Measurements from ENCODE around the gene TMEM108.

TMEM108 gene

DNA sequence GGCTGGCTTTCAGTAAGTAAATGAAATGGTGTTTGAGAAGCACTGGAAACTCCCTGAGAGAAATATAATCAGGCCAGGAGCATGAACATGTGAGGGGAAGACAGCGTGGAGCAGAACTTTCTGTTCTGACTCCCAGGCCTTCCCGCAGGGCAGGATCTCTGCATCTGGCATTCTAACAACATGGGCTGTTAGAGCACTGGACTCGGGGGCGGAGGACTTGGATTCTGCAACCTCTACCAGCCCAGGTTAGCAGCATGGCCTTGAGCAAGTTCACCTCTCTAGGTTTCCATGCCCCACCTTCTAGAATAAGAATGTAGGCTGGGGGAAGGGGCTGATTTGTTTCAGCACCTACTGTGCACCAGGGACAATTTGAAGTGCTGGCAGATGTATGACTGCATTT lies 349.1 kb downstream of the TMEM108 start:
- peaks cover 6 to 7% of the 10 kb centered on the region in 2 donors for H3K4me1 Mint-ChIP-seq
- H3K27me3 Mint-ChIP-seq: peaks cover 9 to 23% of the 10 kb centered on the region in 2 donors
- H3K27ac Mint-ChIP-seq: no peak overlapping the region
- ATAC-seq (replicated peaks): no peak
- H3K4me3 Mint-ChIP-seq: no peak overlapping the region
- no peak for DNase-seq
- H3K36me3 Mint-ChIP-seq: no peaks in the 10 kb centered on the region
- peaks cover 0 to 1% of the 10 kb centered on the region in 2 donors for H3K9me3 Mint-ChIP-seq

DNA sequence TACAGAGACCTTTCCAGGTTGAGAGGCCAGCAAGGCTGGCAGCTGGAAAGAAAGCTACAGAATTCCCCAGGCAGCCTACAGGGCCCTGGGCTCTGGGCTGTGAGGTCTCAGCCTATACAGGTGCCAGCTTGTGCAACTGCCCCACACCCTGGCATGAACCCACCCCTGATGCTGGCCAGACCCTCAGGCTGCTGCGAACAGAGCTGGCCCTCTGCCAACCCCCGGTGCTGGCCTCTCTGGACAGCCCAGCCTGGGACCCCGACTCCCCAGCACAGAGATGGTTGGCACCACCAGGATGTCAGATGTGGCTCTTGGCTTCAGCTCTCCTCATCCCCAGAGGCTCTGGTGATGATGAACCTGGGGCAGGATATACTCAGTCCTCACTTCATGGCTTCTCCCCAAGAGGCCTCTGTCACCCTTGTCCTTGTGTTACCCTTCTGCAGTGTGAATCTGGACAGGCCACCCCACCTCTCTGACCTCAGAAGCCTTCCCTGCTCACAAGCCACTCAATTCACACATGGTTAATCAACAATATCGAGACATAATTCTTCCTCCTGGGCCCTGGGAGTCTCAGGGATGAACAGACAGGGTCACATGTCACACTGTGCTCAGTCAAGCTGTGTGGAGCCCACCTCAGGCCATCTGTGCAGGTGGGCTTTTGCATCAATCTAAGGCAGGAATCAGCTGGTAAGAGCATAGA lies 350.7 kb downstream of the TMEM108 start:
- Mint-ChIP-seq H3K27ac (peak overlapping the region; percentile 39), H3K36me3 (no peaks in the 10 kb centered on the region), H3K27me3 (peaks cover 8 to 21% of the 10 kb centered on the region in 2 donors), H3K4me3 (no peak overlapping the region), H3K9me3 (peaks cover 0 to 3% of the 10 kb centered on the region in 2 donors), H3K4me1 (peaks cover 6 to 7% of the 10 kb centered on the region in 2 donors)
- DNase-seq: no peak
- no peak for ATAC-seq (replicated peaks)

DNA sequence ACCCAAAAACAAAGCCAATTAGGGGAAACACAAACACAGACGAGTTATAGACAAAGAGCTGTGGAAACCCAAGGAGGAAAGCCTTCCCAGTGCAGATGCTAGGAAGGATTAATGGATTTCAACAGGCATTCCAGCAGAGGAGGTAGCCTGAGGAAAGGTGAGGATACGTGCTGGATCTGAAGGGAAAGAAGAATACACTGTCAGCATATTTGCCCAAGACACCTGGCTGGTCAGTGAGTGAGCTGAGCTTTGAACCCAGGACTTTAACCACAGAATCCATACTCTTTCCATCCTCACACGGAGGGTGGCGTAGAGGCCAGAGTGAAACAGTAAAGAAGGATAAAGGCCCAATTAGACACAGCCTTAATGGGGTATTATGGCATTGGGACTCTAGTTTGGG lies 352.5 kb downstream of the TMEM108 start:
- DNase-seq (no peak), ATAC-seq (replicated peaks) (no peak)
- peaks cover 3 to 10% of the 10 kb centered on the region in 2 donors for H3K27me3 Mint-ChIP-seq
- peaks cover 4 to 8% of the 10 kb centered on the region in 2 donors for H3K4me1 Mint-ChIP-seq
- peaks cover 4 to 6% of the 10 kb centered on the region in 2 donors for H3K9me3 Mint-ChIP-seq
- H3K4me3 Mint-ChIP-seq: no peak overlapping the region
- H3K27ac Mint-ChIP-seq: no peak overlapping the region
- H3K36me3 Mint-ChIP-seq: peaks cover 0 to 3% of the 10 kb centered on the region in 2 donors

DNA sequence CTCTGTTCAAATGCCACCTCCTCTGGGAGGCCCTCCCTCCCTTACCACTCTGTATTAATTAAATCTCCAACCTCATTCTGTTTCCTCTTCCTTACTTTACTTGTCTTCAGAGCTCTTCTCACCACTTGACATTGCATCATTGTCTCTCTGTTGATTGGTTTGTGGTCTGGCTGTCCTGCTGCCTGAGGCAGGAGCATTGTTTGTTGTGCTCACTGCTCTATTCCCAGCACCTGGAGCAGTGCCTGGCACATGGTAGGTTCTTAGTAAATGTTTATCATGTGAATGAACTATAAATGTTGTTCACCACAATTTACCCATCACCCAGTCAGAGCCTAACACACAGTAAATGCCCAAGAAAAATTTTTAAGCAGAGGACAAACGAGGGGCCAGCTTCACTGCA lies 355.0 kb downstream of the TMEM108 start:
- no peak overlapping the region for H3K4me3 Mint-ChIP-seq
- DNase-seq: no peak

DNA sequence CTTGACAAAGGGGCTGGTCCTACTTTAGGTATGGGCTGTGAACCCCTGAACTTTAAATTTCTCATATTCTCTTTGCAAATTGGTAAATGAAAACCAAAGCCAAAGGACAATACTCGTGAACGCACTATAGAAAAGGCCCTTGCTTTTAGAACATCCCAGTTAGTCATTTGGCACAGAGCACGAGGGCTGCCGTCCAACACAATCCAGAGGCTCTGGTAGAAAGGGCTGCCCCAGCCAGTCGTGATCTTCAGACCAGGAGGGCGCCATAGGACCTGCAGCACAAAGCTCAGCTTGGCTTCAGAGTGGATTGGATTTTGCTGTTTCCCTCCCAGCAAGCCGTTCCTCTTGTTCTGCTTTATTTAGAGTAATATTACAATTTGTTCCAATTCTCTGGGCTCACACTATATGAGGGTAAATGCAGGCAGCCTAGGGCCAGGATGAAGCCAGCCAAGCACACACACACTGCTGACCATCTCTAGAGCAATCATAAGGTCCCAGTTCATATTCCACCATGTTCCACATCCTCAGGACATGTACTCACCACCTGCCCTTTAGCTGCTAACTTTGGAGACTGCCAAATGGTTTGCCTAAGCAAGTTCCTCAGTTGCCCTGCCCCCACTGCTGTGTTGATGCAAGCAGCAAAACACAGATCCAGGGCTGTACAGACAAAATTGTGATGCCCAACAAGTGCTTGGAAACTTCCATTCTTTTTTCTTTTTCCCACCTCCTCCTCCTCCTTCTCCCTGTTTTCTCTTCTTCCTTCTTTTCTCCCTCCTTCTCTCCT lies 355.7 kb downstream of the TMEM108 start:
- H3K9me3 Mint-ChIP-seq: peaks cover 4 to 5% of the 10 kb centered on the region in 2 donors
- no peak overlapping the region for H3K4me3 Mint-ChIP-seq
- no peak overlapping the region for H3K27ac Mint-ChIP-seq
- peaks cover 5 to 10% of the 10 kb centered on the region in 2 donors for H3K27me3 Mint-ChIP-seq
- DNase-seq (no peak), ATAC-seq (replicated peaks) (no peak)
- peaks cover 2 to 5% of the 10 kb centered on the region in 2 donors for H3K4me1 Mint-ChIP-seq
- H3K36me3 Mint-ChIP-seq: peaks cover 0 to 3% of the 10 kb centered on the region in 2 donors

More for the DNA sequence above, 355.0 kb downstream of the TMEM108 start:
- peaks cover 0 to 3% of the 10 kb centered on the region in 2 donors for H3K36me3 Mint-ChIP-seq
- no peak for ATAC-seq (replicated peaks)
- H3K9me3 Mint-ChIP-seq: peaks cover 4 to 5% of the 10 kb centered on the region in 2 donors
- peaks cover 3 to 9% of the 10 kb centered on the region in 2 donors for H3K27me3 Mint-ChIP-seq
- H3K27ac Mint-ChIP-seq: no peak overlapping the region
- H3K4me1 Mint-ChIP-seq: peaks cover 2 to 5% of the 10 kb centered on the region in 2 donors

DNA sequence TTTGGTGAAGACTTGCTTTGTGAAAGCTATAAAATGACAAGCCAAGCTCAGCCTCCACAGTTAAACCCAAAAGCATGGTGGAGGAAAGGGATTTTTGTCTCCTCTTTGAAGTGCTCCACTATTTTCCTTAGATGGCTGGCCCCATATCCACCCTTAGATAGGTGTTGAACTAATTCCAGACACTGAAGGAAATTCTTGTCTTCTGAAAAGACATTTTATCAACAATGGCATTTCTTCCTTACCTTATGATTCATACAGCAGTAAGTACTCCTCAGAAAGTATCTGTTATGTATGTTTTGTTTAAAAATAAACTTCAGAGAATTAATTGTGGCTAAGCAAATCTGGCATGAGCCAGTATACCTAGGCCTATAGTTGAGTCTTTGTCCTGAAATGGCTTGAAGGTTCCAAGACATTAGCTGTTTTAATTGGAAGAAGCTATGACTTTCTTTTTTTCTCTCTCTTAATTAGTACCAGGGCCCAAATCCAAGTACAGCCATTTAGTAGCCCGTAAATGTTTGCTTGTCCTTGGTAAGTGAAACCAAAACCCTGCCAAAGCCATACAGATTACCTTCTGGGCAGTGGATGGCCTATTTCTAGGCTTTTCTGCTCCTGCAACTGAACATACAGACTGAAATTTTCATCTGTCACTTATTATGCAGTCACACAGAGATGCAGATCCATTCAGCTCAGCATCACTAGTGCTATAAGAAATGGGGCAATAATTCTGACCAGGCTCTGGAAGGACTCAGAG lies 356.5 kb downstream of the TMEM108 start:
- Mint-ChIP-seq H3K27me3 (peaks cover 13 to 18% of the 10 kb centered on the region in 2 donors), H3K9me3 (peaks cover 4 to 5% of the 10 kb centered on the region in 2 donors), H3K4me3 (no peak overlapping the region), H3K27ac (no peak overlapping the region), H3K36me3 (peaks cover 0 to 3% of the 10 kb centered on the region in 2 donors), H3K4me1 (peaks cover 2 to 5% of the 10 kb centered on the region in 2 donors)
- DNase-seq: no peak
- ATAC-seq (replicated peaks): no peak

DNA sequence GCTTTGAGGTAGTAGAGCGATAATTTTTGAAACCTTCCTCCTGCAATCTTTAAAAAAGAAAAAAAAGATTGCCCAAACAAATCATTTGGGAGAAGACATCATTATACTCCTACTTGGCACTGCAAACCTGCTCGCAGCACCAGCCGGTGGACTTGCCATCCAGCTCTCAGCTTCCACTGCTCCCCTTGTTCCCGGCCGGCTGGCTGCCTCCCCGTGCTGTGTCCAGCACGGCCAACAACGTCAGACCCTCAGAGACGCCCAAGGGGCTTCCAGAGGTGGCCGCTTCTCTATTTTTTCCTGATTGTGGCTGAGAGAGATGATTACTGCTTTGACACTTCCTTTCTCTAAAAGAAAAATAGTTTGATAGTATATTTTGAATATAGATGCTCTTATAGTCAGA lies 358.7 kb downstream of the TMEM108 start:
- H3K9me3 Mint-ChIP-seq: peaks cover 4 to 5% of the 10 kb centered on the region in 2 donors

DNA sequence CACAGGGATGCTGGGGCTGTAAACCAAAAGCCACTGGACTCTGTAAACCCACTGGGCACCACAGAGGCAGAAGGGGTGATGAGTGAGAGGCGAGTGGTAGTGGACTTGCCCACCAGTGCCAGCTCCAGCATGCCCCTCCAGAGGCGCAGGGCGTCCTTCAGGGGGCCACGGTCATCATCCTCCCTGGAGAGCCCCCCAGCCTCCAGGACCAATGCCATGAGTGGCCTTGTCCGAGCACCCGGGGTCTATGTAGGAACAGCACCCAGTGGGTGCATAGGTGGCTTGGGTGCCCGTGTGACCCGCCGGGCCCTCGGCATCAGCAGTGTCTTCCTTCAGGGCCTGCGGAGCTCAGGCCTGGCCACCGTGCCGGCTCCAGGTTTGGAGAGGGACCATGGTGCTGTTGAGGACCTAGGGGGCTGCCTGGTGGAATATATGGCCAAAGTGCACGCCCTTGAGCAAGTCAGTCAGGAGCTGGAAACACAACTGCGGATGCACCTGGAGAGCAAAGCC lies 361.9 kb downstream of the TMEM108 start, which contains the start of gene BFSP2:
TSS of gene BFSP2 (plus strand) at position 51 of the 510 bp plus-strand sequence. CDS start at position 79, 28 bp downstream.
- peaks cover 2 to 4% of the 10 kb centered on the region in 2 donors for H3K4me1 Mint-ChIP-seq
- no peak within 1 kb of the TSS for H3K4me3 Mint-ChIP-seq
- ATAC-seq (replicated peaks) (no peak), DNase-seq (no peak)
- H3K27me3 Mint-ChIP-seq: peaks cover 13 to 22% of the 10 kb centered on the region in 2 donors
- no peak within 1 kb of the TSS for H3K27ac Mint-ChIP-seq
- no peaks in the 10 kb centered on the region for H3K36me3 Mint-ChIP-seq
- no peaks in the 10 kb centered on the region for H3K9me3 Mint-ChIP-seq

More for the DNA sequence above, 358.7 kb downstream of the TMEM108 start:
- Mint-ChIP-seq H3K27ac (no peak overlapping the region), H3K36me3 (peaks cover 0 to 3% of the 10 kb centered on the region in 2 donors), H3K4me3 (no peak overlapping the region), H3K27me3 (peaks cover 16 to 27% of the 10 kb centered on the region in 2 donors), H3K4me1 (peaks cover 2 to 5% of the 10 kb centered on the region in 2 donors)
- no peak for DNase-seq
- ATAC-seq (replicated peaks): no peak

DNA sequence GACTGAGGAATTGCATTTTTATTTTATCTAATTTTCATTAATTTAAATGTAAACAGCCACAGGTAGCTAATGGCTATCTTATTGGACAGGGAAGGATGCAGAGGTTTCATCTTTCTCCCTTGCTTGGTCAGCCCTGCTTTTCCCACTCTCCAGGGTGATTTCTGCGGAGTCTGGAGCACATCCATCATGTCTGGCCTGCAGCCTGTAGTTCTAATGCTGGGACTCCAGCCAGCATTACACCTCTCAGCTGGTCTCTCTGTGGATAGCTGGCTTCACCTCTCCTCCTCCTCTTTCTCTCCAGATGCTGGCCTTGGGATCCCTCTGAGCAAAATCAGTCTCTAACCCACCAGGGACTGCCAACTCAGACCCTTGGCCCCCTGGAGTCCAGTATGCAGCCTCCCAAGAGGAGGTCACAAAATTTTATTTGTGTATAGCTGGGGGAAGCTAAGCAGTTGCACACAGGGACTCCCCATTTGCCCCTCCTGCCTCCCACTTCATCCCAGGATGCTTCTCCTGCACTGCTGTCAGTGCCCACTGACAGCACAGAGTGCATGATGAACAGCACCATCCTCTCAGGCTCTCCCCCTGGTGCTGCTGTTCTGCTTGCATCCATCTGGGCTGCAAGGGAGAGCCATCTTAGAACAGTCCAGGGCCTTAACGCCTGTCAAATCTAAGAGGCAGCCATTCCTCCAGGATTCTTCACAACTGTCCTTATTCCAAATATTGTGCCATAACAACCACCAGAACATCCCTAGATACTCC lies 363.4 kb downstream of the TMEM108 start:
- no peaks in the 10 kb centered on the region for H3K9me3 Mint-ChIP-seq
- no peak overlapping the region for H3K27ac Mint-ChIP-seq
- no peak overlapping the region for H3K4me3 Mint-ChIP-seq
- no peak for DNase-seq
- no peaks in the 10 kb centered on the region for H3K4me1 Mint-ChIP-seq
- H3K36me3 Mint-ChIP-seq: no peaks in the 10 kb centered on the region
- H3K27me3 Mint-ChIP-seq: peaks cover 15 to 29% of the 10 kb centered on the region in 2 donors
- no peak for ATAC-seq (replicated peaks)

DNA sequence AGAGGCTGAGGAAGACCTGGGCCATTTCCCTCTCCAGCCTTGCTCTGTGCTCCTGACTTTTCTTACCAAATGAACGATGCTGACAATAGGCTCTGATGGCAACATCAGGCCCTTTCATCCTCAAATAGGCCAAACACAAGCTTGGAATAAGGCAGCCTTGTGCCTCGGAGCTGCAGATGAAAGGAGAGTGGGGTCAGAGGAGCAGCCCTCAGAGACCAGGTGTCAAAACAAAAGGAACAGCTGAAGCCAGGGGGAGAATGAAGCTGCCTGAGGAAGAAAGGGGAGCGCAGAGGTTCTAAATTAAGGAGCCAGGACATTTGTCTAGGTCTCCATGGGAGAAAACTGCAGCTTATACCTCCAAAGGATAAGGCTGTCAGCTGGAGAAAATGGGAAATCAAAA lies 366.7 kb downstream of the TMEM108 start:
- DNase-seq: no peak
- Mint-ChIP-seq H3K27me3 (peaks cover 12 to 32% of the 10 kb centered on the region in 2 donors), H3K4me3 (no peak overlapping the region), H3K27ac (no peak overlapping the region), H3K9me3 (no peaks in the 10 kb centered on the region), H3K4me1 (no peaks in the 10 kb centered on the region), H3K36me3 (no peaks in the 10 kb centered on the region)
- ATAC-seq (replicated peaks): no peak

DNA sequence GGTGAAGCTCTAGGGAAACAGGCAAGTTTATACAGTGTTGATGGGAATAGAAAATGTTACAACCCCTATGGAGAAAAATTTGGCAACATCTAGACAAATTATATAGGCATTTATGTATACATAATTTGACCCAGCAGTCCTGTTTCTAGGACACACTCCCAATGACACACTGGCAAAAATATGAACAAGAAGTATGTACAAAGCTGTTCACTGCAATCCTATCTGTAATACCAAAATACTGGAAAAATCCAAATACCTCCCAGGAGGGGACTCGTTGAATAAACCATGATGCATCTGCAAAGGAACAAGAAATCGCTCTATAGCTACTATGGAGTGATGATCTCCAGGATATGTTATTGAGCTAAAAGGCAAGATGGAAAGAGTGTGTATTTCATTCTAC lies 370.2 kb downstream of the TMEM108 start:
- no peak for ATAC-seq (replicated peaks)
- H3K4me3 Mint-ChIP-seq: no peak overlapping the region
- H3K36me3 Mint-ChIP-seq: no peaks in the 10 kb centered on the region
- H3K4me1 Mint-ChIP-seq: peaks cover 0 to 3% of the 10 kb centered on the region in 2 donors
- no peak for DNase-seq
- H3K27ac Mint-ChIP-seq: no peak overlapping the region
- peaks cover 18 to 43% of the 10 kb centered on the region in 2 donors for H3K27me3 Mint-ChIP-seq
- H3K9me3 Mint-ChIP-seq: no peaks in the 10 kb centered on the region

DNA sequence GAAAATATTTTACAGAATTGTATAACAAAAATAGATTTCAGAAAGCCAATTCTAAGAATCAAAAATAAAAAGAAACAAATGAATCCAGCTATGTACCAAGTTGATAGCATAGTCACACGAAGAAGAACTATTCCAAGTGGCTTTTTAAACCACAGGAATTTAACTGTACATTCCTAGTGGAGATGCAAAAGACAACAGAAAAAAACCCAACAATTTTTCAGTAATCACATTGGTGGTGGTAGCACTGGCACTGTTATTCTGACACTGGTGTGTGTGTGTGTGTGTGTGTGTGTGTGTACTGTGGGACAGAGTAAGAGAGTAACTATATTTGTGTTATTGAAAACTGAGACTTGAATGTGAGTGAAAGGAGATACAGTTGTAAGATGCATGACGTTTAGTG lies 370.8 kb downstream of the TMEM108 start:
- H3K4me3 Mint-ChIP-seq: no peak overlapping the region
- peaks cover 18 to 43% of the 10 kb centered on the region in 2 donors for H3K27me3 Mint-ChIP-seq
- ATAC-seq (replicated peaks) (no peak), DNase-seq (no peak)
- peaks cover 0 to 3% of the 10 kb centered on the region in 2 donors for H3K4me1 Mint-ChIP-seq
- H3K9me3 Mint-ChIP-seq: no peaks in the 10 kb centered on the region
- no peak overlapping the region for H3K27ac Mint-ChIP-seq
- H3K36me3 Mint-ChIP-seq: no peaks in the 10 kb centered on the region

DNA sequence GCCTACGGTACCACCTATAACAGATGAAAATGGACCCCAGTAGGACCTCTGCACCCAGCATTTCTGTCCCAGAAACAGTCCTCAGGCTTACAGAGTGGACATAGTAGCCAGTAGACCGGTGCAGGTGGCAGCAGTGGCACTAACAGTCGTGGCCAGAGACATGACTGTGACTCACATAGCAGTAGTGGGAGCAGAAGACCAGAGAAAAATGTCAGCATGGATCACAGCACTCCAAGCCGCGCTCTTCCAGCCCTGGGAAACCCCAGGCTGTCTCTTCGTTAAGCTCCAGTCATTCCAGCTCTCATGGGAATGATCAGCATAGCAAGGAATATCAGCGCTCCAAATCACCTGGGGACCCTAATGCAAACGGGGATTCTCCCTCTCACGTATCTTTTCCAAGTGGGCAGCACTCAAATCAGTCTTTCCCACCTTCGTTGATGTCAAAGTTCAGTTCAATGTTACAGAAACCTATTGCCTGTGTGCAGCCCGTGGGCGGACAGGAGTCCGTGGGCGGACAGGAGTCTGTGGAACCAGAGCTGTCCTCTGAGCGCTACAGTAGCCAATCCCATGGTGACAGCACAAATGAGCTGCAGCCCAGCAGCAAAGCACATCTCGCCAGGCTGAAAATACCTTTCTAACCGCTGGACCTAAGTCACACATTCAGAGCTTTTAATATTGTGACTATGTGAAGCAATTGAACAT lies 372.2 kb downstream of the TMEM108 start:
- no peak for DNase-seq
- Mint-ChIP-seq H3K27me3 (peaks cover 22 to 37% of the 10 kb centered on the region in 2 donors), H3K36me3 (no peaks in the 10 kb centered on the region), H3K9me3 (no peaks in the 10 kb centered on the region), H3K4me3 (no peak overlapping the region), H3K4me1 (peaks cover 0 to 3% of the 10 kb centered on the region in 2 donors), H3K27ac (no peak overlapping the region)
- ATAC-seq (replicated peaks): no peak

Data from stimulated activated naive B cell treated with anti-CD40 and anti-IgM and Interleukin-4, amounts not matched to agents 10 μg/mL and 1 μg/mL and 100 μg/mL, for 72 hours (primary cell).